ENCODE data around the gene OPTC. TPM values are rescaled to one million over a fixed set of nuclear protein-coding genes. Genes with fewer than 3 reads are reported as not detected.

Gene OPTC
- total and polyA plus RNA-seq, 4 donors, result not detected

DNA sequence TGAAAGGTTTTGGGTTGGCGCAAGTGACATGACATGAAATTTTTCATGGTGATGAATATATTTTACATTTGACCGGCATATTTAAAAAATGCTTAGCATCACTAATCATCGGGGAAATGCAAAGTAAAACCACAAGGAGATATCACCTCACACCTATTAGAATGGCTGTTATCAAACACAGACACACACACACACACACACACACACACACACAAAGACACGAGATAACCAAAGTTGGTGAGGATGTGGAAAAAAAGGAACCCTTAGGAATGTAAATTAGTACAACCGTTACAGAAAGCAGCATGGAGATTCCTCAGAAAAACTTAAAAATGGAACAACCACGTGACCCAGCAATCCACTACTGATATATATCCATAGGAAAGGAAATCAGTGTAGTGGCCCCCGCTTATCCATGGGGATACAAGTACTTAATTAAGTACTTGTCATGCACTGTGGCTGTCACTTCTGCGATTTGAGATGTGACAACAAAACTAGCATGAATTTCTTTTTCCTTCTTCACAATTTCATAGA is 34.2 kb upstream of the OPTC start:
- Histone ChIP-seq H3K9me3 (ENCODE audit: control insufficient read depth in 4 of 4, insufficient read depth in 3 of 4, low read length in 3 of 4) (no peaks in the 10 kb centered on the region), H3K4me1 (ENCODE audit: control insufficient read depth in 5 of 5, insufficient read depth in 5 of 5, low read length in 5 of 5) (peaks cover 0 to 13% (median 4%) of the 10 kb centered on the region in 5 donors), H3K9ac (ENCODE audit: insufficient read depth in 1 of 2, low read length in 2 of 2) (no peak overlapping the region), H3K36me3 (ENCODE audit: control insufficient read depth in 4 of 4, insufficient read depth in 4 of 4, low read length in 4 of 4) (no peaks in the 10 kb centered on the region), H3K27ac (ENCODE audit: low read depth in 1 of 2, low read length in 1 of 2) (no peak overlapping the region), H3K27me3 (ENCODE audit: control insufficient read depth in 3 of 3, insufficient read depth in 3 of 3, low read length in 2 of 3) (no peaks in the 10 kb centered on the region), H3K4me3 (no peak overlapping the region)
- TF ChIP-seq, protein P1, sequence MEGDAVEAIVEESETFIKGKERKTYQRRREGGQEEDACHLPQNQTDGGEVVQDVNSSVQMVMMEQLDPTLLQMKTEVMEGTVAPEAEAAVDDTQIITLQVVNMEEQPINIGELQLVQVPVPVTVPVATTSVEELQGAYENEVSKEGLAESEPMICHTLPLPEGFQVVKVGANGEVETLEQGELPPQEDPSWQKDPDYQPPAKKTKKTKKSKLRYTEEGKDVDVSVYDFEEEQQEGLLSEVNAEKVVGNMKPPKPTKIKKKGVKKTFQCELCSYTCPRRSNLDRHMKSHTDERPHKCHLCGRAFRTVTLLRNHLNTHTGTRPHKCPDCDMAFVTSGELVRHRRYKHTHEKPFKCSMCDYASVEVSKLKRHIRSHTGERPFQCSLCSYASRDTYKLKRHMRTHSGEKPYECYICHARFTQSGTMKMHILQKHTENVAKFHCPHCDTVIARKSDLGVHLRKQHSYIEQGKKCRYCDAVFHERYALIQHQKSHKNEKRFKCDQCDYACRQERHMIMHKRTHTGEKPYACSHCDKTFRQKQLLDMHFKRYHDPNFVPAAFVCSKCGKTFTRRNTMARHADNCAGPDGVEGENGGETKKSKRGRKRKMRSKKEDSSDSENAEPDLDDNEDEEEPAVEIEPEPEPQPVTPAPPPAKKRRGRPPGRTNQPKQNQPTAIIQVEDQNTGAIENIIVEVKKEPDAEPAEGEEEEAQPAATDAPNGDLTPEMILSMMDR (IDR thresholded peaks at IDR 0.05; ENCODE audit: control extremely low read depth, extremely low read depth), result no peak
- no peak for ATAC-seq (ENCODE audit: insufficient read depth, low FRiP score)
- 68 to 79% methylated on average over 8 of the region's 8 CpGs for WGBS, 2 donors
- no peak for DNase-seq

DNA sequence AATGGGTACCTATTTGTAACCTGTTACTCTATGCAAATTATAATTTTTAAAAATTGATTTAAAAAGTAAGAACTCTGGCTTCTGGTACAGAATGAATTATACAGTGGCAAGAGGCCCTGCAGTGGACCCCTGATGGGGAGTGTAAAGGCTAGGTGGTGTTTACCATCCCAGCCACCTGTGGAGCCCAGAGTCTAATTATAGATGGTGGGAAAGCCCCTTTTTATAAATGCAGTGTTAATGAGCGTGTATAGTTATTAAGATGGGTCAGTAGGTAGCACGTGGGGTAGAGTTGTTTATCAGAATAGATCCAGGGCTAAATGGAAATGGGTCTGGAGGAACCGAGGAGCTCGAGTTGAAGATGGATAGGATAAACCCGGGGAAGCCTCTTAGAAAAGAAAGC is 32.2 kb upstream of the OPTC start:
- peaks cover 0 to 33% (median 21%) of the 10 kb centered on the region in 5 donors for H3K4me1 ChIP-seq (ENCODE audit: control insufficient read depth in 5 of 5, insufficient read depth in 5 of 5, low read length in 5 of 5)
- H3K36me3 ChIP-seq (ENCODE audit: control insufficient read depth in 4 of 4, insufficient read depth in 4 of 4, low read length in 4 of 4), result no peaks in the 10 kb centered on the region
- no peaks in the 10 kb centered on the region for H3K9me3 ChIP-seq (ENCODE audit: control insufficient read depth in 4 of 4, insufficient read depth in 3 of 4, low read length in 3 of 4)
- H3K9ac ChIP-seq (ENCODE audit: insufficient read depth in 1 of 2, low read length in 2 of 2), result no peak overlapping the region
- no peak overlapping the region for H3K27ac ChIP-seq (ENCODE audit: low read depth in 1 of 2, low read length in 1 of 2)
- ATAC-seq (ENCODE audit: insufficient read depth, low FRiP score) (no peak), DNase-seq (no peak)
- TF ChIP-seq, protein P1 (IDR thresholded peaks at IDR 0.05; ENCODE audit: control extremely low read depth, extremely low read depth), result no peak
- no peaks in the 10 kb centered on the region for H3K27me3 ChIP-seq (ENCODE audit: control insufficient read depth in 3 of 3, insufficient read depth in 3 of 3, low read length in 2 of 3)
- WGBS, 2 donors, result 68 to 77% methylated on average over 5 of the region's 5 CpGs
- no peak overlapping the region for H3K4me3 ChIP-seq

DNA sequence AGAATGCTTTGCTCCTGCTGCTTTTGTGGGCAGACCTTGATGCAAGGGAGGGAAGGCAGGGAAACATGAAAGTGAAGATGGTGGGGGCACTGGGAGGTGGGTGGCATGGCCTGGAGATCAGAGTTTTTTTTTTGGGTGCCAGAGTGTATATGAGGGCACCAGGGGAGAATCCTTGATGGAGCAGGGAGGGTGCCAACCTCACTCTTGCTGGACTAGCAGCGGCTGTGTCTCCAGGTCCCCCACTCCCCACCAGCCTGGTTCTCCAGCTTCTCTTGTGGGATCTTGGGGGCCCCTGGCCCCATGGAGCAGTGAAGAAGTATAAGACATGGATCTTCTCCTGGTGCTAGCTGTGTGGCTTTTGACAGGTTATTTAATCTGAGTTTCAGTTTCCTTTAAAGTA is 31.8 kb upstream of the OPTC start:
- Histone ChIP-seq H3K4me3 (no peak overlapping the region), H3K27ac (ENCODE audit: low read depth in 1 of 2, low read length in 1 of 2) (no peak overlapping the region), H3K9ac (ENCODE audit: insufficient read depth in 1 of 2, low read length in 2 of 2) (no peak overlapping the region), H3K36me3 (ENCODE audit: control insufficient read depth in 4 of 4, insufficient read depth in 4 of 4, low read length in 4 of 4) (no peaks in the 10 kb centered on the region), H3K9me3 (ENCODE audit: control insufficient read depth in 4 of 4, insufficient read depth in 3 of 4, low read length in 3 of 4) (no peaks in the 10 kb centered on the region), H3K27me3 (ENCODE audit: control insufficient read depth in 3 of 3, insufficient read depth in 3 of 3, low read length in 2 of 3) (no peaks in the 10 kb centered on the region), H3K4me1 (ENCODE audit: control insufficient read depth in 5 of 5, insufficient read depth in 5 of 5, low read length in 5 of 5) (peaks cover 0 to 34% (median 21%) of the 10 kb centered on the region in 5 donors)
- 97 to 100% methylated on average over 1 of the region's 1 CpG for WGBS, 2 donors
- TF ChIP-seq, protein P1 (IDR thresholded peaks at IDR 0.05; ENCODE audit: control extremely low read depth, extremely low read depth), result no peak
- ATAC-seq (ENCODE audit: insufficient read depth, low FRiP score), result no peak
- no peak for DNase-seq

DNA sequence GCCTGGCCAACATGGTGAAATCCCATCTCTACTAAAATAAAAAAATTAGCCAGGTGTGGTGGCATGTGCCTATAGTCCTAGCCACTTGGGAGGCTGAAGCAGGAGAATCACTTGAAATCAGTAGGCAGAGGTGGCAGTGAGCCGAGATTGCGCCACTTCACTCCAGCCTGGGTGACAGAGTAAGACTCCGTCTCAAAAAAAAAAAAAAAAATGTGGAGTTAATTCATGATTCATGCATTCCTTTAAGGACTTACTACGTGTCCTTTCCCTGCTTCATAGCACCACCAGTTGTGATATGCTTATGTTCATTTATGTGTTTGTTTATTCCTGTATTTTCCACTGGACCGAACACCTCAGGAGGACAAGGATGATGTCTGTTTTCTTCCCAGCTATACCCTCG is 31.1 kb upstream of the OPTC start:
- no peaks in the 10 kb centered on the region for H3K27me3 ChIP-seq (ENCODE audit: control insufficient read depth in 3 of 3, insufficient read depth in 3 of 3, low read length in 2 of 3)
- H3K9ac ChIP-seq (ENCODE audit: insufficient read depth in 1 of 2, low read length in 2 of 2), result no peak overlapping the region
- no peak overlapping the region for H3K4me3 ChIP-seq
- no peaks in the 10 kb centered on the region for H3K9me3 ChIP-seq (ENCODE audit: control insufficient read depth in 4 of 4, insufficient read depth in 3 of 4, low read length in 3 of 4)
- WGBS, 2 donors, result 58 to 85% methylated on average over 6 of the region's 6 CpGs
- H3K36me3 ChIP-seq (ENCODE audit: control insufficient read depth in 4 of 4, insufficient read depth in 4 of 4, low read length in 4 of 4), result no peaks in the 10 kb centered on the region
- H3K27ac ChIP-seq (ENCODE audit: low read depth in 1 of 2, low read length in 1 of 2), result peak overlapping the region in 1 of 2 donors; percentile 61
- ATAC-seq (ENCODE audit: insufficient read depth, low FRiP score), result peak; percentile 24
- peaks cover 0 to 38% (median 24%) of the 10 kb centered on the region in 5 donors for H3K4me1 ChIP-seq (ENCODE audit: control insufficient read depth in 5 of 5, insufficient read depth in 5 of 5, low read length in 5 of 5)
- peak in 1 of 3 donors; percentile 17 for DNase-seq
- TF ChIP-seq, protein P1 (IDR thresholded peaks at IDR 0.05; ENCODE audit: control extremely low read depth, extremely low read depth), result no peak
